ENCODE measurements around the gene DMBX1. TPM values are rescaled to one million over a fixed set of nuclear protein-coding genes. Genes with fewer than 3 reads are reported as not detected.

DMBX1 gene
- total and polyA plus RNA-seq, 9 of the 15 experiments (the other 6 are each of a cell fraction or from before 2014, with no cell fraction given): 0.25 to 4.3 (median 1.0) TPM

DNA sequence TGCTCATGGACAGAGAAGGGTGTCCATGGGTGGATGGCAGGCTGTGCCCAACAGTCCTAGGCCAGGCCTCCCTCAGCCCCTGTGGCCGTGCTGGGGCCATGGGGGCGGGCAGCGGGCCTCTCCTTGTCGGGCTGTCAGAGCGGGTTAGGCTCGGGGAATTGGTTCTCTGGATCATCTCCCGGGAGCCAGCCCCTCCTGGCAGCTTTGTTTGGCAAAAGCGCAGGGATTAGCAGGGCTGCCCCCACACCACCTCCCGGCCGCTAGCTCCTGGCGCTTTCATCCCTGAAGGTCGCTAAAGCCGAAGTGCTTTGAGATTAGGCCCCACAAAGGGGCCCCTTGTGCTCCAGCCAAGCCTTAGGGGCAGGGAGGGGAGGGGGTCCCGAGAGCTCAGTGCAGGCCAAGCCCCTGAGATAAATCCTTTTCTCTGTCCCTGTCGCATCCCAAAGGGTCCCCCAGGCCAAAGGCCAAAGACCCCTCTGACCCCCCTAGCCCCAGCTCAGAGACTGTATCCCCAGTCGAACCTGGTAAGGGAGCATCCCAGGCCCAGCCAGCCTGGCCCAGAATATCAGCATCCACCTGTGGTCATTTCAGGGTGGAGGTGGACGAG is 9.8 kb upstream of the DMBX1 start:
- WGBS (ENCODE audit: insufficient coverage, low coverage, missing lambda C conversion rate): 75% methylated on average over 11 of the region's 17 CpGs
- POLR2A ChIA-PET: interaction anchor here (0.6 to 1.8 kb wide), 7 partner anchors 21 to 986 kb away, joined by 3 to 7 read pairs (median 3); no protein-coding TSS in a partner anchor
- no peaks in the 10 kb centered on the region for H3K27me3 ChIP-seq (ENCODE audit: control insufficient read depth in 2 of 2, insufficient read depth in 2 of 2, low read length in 2 of 2)
- BruUV-seq (replicated peaks): no TSS peak
- H3K9me1 ChIP-seq (ENCODE audit: control insufficient read depth, insufficient read depth, low read length): no peaks in the 10 kb centered on the region
- no peak for TF ChIP-seq SMAD2 (IDR thresholded peaks at IDR 0.05; ENCODE audit: low read depth, low read length)
- TF ChIP-seq, protein P1, sequence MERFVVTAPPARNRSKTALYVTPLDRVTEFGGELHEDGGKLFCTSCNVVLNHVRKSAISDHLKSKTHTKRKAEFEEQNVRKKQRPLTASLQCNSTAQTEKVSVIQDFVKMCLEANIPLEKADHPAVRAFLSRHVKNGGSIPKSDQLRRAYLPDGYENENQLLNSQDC (CRISPR knock-in tag; IDR thresholded peaks at IDR 0.05): no peak
- TF ChIP-seq KDM4B (IDR thresholded peaks at IDR 0.05; ENCODE audit: borderline replicate concordance in 2 of 2, low read depth in 1 of 2): no peak
- TF ChIP-seq MCM2 (IDR thresholded peaks at IDR 0.05; ENCODE audit: low read depth): no peak
- no peak for TF ChIP-seq PYGO2 (tag; IDR thresholded peaks at IDR 0.05)
- no peak for TF ChIP-seq ZNF24 (IDR thresholded peaks at IDR 0.05)
- TF ChIP-seq, protein P2, sequence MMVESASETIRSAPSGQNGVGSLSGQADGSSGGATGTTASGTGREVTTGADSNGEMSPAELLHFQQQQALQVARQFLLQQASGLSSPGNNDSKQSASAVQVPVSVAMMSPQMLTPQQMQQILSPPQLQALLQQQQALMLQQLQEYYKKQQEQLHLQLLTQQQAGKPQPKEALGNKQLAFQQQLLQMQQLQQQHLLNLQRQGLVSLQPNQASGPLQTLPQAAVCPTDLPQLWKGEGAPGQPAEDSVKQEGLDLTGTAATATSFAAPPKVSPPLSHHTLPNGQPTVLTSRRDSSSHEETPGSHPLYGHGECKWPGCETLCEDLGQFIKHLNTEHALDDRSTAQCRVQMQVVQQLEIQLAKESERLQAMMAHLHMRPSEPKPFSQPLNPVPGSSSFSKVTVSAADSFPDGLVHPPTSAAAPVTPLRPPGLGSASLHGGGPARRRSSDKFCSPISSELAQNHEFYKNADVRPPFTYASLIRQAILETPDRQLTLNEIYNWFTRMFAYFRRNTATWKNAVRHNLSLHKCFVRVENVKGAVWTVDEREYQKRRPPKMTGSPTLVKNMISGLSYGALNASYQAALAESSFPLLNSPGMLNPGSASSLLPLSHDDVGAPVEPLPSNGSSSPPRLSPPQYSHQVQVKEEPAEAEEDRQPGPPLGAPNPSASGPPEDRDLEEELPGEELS (CRISPR knock-in tag; IDR thresholded peaks at IDR 0.05; ENCODE audit: borderline replicate concordance): no peak
- TF ChIP-seq MBD2 (IDR thresholded peaks at IDR 0.05; ENCODE audit: borderline replicate concordance, low read depth): no peak
- no peak for TF ChIP-seq HDAC1 (IDR thresholded peaks at IDR 0.05)
- no peak for TF ChIP-seq ZNF384 (IDR thresholded peaks at IDR 0.05; ENCODE audit: low read depth, low read length)
- TF ChIP-seq BRF1 (IDR thresholded peaks at IDR 0.05; ENCODE audit: borderline replicate concordance, extremely low read depth, insufficient read length): no peak
- peaks cover 25 to 35% of the 10 kb centered on the region in 2 experiments for H3K4me1 ChIP-seq (replicated peaks in 1 of 2; ENCODE audit: control insufficient read depth in 2 of 2, insufficient read depth in 2 of 2, low read length in 2 of 2)
- DNase-seq (ENCODE audit: extremely low read depth in 1 of 4, low spot score in 3 of 4) (no peak), ATAC-seq (no peak), FAIRE-seq (no peak)
- H3K9me3 ChIP-seq (replicated peaks; ENCODE audit: control insufficient read depth, insufficient read depth, low read depth, low read length): no peaks in the 10 kb centered on the region
- no peak overlapping the region for H3K4me3 ChIP-seq
- peak overlapping the region in 1 of 2 experiments; percentile 62; a peak in 1 of 4 replicates for H3K9ac ChIP-seq (ENCODE audit: insufficient read depth in 1 of 2, low read depth in 2 of 2, low read length in 2 of 2)
- no peaks in the 10 kb centered on the region for H4K20me1 ChIP-seq (replicated peaks; ENCODE audit: control insufficient read depth, insufficient read depth, low read length)
- H3K4me2 ChIP-seq (ENCODE audit: insufficient read depth, low read length): no peak overlapping the region
- no peaks in the 10 kb centered on the region for H3K79me2 ChIP-seq (ENCODE audit: control insufficient read depth, insufficient read depth, low read length)
- H3K27ac ChIP-seq (ENCODE audit: extremely low read depth, low read depth, low read length): no peak overlapping the region
- no peak overlapping the region for H2AFZ ChIP-seq (ENCODE audit: low read depth, low read length)
- in situ Hi-C loops (cut with MboI) (loop anchor here (5.0 kb wide), 1 partner anchor 47 kb away; no protein-coding TSS in a partner anchor), intact Hi-C loops (cut with micrococcal nuclease) (loop anchor here (5.0 kb wide), 1 partner anchor 73 kb away; no protein-coding TSS in a partner anchor)
- H3K36me3 ChIP-seq (ENCODE audit: control insufficient read depth, insufficient read depth, low read length): no peaks in the 10 kb centered on the region
- CTCF ChIA-PET (ENCODE audit: low intra/inter-chr PET ratio): interaction anchor here (6.3 kb wide), 1 partner anchor 48 kb away, joined by 137 read pairs; no protein-coding TSS in a partner anchor
